GM21360 (cell line): ENCODE results near the gene MAGEA9B.
"Not testable (repeated sequence)": the region's sequence is repeated elsewhere in the genome, so short reads cannot be mapped to it uniquely, and the experiment has no call there.

Experiments used
- ATAC-seq: cut with Tn5 transposase; IDR thresholded peaks from one replicate; pipeline ENCODE4 v1.9.1; 2021; ENCODE audit warnings: mild to moderate bottlenecking, moderate library complexity; ENCODE audit not compliant: unreplicated experiment

Gene MAGEA9B

DNA sequence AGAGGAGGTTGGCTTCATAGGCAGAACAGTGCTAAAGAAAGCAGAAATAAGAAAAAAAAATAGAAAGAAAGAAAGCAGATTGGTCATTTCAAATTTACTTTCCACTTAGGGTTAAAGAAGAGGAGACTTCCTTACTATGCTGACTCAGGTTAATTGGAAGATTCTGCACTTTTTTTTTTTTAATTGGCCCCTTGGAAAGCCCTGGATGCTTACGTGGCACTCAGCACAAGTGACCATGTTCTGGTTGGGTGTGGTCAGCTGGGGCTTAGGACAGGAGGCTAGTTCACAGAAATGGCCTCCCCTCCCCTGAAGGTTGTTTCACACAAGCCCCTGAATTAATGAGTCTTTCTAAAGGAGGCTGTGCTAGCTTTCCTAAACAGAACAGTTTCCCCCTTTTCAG is 14.5 kb downstream of the MAGEA9B start:
- ATAC-seq = no peak

DNA sequence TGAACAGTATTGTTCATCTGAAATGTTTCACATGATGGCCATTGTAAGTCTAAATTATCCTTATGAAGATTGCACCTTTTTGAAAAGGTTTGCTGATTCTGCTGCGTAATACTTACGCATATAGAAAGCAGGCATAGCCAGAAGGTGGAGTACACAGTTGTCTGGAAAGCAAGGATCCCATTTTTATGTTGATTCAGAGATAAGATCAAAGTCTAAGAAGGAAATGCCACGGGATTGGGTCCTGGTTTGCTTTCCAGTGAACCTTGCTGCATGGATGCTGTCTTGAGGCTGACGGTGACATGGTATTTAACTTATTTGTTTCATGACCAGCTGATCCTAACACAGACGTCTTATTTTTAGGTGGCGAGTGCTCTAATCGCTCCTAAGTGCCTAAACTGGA is 15.5 kb downstream of the MAGEA9B start:
- ATAC-seq = no peak

DNA sequence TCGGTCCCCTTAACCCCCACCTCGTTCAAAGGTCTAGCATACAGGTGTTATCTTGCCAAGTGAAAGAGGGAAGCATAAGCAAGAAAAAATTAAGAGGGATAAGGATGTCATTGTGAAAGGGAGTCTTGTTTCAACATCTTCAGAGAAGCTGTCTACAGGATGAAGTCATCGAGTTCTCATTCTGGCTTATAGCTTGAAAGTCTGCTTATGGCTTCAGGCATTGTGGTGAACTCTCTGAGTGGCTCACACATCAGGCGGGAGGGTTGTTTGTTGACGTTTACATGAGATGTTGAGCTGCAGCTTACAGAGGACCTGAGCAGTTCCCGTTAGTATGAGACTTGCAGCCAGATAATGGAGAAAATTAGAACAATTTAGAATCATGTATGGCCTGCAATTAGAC is 16.6 kb downstream of the MAGEA9B start:
- ATAC-seq = no peak

GRCh38 chrX:149569770-149570169 is 17.5 kb downstream of the MAGEA9B start:
- ATAC-seq = no peak

DNA sequence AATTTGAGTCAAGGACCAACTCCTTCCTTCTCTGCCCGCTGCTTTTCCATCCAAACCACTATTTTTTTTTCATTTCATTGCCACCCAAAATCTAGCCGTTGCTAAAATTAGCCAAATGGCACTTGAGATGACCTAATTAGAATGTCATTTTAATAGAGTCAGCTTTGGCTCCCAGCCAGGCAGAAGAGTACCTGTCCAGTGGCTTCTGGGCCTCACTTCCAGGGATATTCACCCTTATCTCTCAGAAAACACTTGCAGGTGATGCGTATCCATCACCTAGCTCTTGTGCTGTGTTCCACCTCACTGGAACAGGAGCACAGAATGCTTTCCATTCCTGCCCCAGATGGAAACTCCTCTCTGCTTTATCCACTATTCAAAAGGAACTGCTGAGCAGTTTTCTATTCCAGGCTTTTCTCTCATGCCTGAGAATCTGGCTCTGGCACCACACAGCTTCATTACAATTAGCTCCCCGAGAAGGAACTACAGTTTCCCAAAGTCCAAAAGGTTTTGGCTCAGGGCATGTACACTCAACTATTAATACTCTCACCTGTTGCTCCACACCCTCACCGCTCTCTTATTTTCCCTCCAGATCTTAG is 18.5 kb downstream of the MAGEA9B start:
- no peak for ATAC-seq

- ATAC-seq = no peak
These were observed 19.4 kb downstream of the MAGEA9B start for GRCh38 chrX:149567621-149568417.

DNA sequence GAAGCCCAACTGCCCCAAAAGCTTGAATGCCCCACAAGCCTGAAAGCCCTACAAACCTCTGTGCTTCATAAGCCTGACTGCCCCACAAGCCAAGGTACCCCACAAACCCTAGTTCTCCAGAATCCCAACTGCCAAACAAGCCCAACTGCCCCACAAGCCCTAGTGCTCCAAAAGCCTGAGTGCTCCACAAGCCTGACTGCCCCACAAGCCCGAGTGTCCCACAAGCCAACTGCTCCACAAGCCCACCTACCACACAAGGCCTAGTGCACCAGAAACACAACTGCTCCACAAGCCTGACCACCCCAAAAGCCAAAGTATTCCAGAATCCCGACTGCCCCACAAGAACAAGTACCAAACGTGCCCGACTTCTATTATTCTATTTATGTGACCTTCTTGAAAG is 23.9 kb downstream of the MAGEA9B start:
- no peak for ATAC-seq

GRCh38 chrX:149555251-149555650 is 32.0 kb downstream of the MAGEA9B start:
- not testable (repeated sequence) for ATAC-seq

DNA sequence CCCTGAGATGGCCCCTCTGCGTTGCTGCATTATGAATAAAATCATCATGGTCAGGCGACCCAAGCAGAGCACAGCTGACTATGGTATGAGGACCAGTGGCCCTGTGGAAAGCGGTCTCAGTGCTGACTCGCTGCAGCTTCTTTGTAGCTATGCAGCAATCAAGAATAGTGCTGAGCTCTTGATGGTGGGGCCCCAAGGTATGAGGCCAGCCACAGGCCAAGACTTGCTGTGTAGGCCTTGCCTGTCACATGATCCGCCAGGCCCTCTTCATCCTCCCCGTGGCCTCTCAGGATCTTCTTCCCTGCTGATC is 35.4 kb downstream of the MAGEA9B start:
- ATAC-seq = not testable (repeated sequence)

DNA sequence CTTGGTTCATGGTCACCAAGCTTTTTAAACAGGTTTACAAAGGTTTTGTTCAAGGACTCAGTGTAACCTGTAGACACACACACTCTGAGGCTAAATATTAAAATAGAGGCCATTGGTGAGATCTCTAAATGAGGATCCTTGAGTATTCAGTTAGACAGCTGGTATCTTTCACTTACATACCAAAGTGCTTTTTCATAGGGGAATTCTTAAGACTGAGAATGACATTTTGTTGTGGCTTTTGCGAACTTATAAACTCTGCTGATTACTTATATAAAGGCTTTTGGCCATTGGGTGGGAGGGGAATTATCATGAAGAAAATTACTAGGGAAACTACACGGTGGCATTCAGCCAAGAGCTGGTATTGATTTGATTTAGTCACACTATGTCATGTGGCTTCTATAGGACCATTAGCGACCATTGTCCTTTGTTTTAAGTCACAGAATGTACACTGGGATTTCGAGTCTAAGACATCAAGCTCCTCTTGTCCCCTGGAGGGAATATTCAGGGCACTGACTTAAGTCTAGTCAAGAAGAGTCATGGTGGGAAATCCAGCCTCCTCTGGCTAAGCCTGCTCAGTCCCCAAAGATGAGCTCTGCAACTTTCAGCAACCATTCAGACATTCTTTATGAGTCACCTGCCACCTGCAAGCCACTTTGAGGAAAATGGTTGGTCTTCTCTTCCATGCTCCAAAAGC is 35.9 kb downstream of the MAGEA9B start:
- not testable (repeated sequence) for ATAC-seq

- not testable (repeated sequence) for ATAC-seq
These were observed 36.8 kb downstream of the MAGEA9B start for GRCh38 chrX:149550454-149550853.

- not testable (repeated sequence) for ATAC-seq
These were observed 37.6 kb downstream of the MAGEA9B start, which contains the start of gene HSFX3 for GRCh38 chrX:149549701-149550100. Gene HSFX3 (minus strand): TSS chrX:149549924. CDS start chrX:149549852, 72 bp downstream.

DNA sequence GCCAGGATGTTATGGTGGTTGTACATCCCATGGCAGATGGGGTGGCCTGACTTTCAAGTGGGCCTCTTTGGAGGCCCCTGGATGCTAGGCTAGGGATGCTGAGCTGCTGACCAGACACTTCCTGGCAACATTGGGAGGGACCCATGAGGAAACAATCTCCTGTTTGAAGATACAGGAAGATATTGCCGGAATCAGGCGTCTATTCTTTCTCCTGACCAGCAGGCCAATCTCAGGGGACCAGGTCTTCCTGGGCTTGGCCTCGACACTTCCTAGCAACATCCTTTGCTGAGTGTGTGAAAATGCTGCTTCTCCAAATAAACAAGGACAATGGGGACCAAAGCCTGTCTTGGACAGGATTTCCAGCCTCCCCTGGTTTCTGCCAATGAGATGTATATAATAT is 39.5 kb downstream of the MAGEA9B start:
- not testable (repeated sequence) for ATAC-seq

- ATAC-seq = not testable (repeated sequence)
These were observed 40.3 kb downstream of the MAGEA9B start for GRCh38 chrX:149546962-149547361.

DNA sequence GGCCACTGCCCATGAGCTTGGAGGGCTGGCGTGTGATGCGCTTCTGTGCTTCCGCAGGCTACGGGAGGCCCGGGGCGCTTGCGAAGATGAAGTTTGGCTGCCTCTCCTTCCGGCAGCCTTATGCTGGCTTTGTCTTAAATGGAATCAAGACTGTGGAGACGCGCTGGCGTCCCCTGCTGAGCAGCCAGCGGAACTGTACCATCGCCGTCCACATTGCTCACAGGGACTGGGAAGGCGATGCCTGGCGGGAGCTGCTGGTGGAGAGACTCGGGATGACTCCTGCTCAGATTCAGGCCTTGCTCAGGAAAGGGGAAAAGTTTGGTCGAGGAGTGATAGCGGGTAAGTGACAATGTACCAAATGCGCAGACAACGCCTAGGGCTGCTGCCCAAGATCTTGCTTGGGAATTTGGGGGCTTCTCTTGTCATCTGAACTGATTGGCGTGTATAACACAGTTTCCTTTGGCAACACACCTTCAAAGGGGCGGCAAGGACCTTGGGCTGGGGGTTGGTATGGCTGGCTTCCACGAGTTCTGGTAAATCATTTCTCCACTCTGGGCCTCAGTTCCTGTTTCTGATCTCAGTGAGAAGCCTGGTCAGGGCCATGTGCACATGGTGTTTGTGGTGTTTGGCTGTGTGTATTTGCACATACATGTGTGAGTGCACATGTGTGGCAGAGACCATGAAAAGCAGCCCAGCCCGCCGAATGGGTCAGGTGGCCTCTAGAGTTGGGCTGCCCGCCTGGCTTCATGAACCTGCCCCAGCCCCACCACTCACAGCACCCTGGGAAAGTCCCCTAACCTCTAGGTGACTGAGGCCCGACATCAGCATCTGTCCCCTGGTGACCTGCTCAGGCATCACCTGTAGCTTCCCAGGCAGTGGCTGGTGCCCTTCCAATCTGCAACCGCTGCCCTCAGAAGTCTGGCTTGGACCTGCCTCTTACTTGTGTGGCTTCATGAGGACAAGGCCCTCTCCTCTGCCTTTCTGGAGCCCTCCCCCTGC is 41.4 kb downstream of the MAGEA9B start:
- not testable (repeated sequence) for ATAC-seq

DNA sequence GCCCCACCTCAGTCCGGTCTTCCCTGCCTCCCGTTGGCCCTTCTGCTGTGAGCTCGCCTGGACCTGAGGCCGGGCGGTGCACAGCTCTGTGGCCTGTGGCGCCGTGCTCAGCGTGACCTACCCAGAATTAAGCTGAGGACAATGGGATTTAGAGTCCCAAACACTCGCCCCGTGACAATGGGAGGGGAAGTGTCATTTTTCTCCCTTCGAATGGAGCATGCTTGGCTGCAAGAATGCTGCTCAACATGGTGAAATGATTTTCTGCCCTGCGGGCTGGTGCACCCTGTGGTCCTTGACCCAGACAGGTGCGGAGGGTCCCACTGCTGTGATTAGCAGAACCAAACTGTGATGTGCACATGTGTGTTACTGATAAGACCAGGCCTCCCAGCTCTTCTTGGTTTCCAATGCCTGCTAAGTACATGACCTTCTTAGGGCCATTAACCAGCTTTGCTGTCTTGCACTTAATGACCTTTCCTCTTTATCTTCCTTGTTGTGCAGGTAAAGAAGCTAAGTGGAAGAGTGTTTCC is 45.7 kb downstream of the MAGEA9B start:
- no peak for ATAC-seq

DNA sequence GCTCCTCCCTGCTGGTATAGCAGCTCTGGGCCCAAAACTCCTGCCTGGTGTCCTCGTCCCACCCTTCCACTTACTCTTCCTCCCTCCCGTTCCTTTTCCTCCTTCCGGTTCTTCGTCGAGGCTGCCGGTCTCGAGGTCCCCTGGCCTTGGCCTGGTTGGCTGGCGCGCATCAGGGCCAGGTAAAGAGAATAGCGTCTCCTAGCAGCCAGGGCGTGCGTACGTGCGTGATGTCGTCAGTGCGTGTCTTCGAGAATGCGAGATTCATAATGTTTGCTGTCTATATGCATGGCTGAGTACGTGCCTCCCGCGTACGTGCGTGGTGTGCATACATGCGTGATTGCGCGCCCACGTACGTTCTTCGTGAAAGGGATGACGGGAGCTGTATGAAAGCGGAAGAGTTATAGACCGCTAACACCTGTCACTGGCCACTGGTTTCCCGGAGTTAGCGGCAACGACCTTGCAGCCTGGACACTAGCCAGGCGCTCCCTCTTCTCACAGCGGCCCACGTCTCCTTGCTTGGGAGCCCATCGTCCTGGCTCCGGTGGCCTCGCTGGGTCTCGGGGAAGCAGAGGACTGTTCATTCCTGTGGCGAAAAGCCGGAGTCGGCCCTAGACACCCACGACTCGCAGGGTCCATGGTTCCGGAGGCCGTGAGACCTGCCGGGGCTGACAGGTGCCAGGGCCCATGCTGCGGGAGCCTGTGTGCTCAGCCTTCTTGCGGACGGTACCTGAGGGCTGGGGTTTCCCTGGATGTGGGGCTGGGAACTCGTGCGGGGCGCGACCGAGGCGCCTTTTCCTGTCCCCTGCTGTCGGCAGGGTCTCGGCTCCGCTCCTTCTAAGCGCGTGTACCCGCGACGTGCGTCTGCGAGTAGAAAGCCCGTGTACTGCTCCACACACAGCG is 46.4 kb downstream of the MAGEA9B start, which contains the start of gene EOLA1:
EOLA1 (plus strand) TSS at position 392 of the 900 bp plus-strand sequence. CDS start 4,619 bp downstream, outside the sequence.
- peak; percentile 75 for ATAC-seq

DNA sequence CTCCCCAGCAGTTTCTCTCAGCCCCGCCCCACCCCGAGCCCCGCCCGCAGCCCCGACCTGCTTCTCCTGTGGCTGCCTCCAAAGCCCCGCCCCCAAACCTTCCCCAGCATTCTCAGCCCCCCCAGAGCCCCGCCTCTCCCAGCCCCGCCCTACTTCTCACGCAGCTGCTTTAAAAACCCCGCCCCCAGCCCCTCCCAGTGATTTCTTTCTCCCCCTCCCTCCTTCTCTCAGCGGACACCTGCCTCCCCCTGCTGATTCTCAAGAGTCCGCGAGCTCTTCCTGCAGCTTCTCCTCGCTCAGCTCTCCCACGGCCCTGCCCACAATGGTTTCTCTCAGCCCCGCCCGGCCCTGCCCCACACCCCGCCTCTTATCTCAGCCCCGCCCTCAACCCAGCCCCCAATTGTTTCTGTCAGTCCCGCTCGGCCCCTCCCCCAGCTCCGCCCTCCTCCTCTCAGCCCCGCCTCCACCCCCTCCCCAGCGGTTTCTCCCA is 47.1 kb downstream of the MAGEA9B start:
- peak; percentile 3 for ATAC-seq
